ENCODE measurements around the gene HSP90B1.

Gene HSP90B1

DNA sequence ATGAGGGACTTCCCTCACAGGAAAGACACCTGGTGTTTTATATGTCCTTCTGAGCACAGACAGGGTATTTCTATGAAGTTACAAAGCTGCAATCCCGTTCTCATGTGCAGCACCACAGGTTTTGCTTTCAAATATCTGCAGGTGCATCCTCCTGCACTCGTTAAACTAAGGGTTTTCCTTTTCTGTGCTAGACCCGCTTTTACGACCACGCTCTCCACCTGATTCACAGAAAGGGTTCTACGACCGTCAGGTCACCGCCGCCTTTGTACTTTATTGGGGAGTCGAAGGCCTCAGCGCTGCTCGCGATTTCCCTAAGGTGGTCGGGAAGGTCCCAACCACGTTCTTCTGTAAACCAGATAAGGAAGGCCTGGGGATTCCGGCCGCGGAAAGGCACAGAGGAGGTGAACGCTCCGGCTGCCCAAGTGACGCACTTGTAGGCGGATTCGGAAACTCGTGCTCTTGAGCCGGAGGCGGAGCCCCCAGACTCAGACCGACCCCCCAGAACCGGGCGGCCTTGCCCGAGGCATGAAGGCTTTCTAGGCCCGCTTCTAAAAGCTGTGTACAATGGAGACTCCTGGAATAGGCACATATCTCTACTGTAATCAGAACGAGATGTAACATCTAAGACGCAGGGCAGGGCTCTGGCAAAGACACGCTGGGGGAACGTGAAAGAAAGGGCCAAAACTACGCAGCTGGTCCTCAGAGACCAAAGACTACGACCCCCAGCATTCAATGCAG is 995 bp upstream of the HSP90B1 start:
- peak; percentile 93 for DNase-seq (ENCODE audit: low spot score)
- TF ChIP-seq, protein P1, sequence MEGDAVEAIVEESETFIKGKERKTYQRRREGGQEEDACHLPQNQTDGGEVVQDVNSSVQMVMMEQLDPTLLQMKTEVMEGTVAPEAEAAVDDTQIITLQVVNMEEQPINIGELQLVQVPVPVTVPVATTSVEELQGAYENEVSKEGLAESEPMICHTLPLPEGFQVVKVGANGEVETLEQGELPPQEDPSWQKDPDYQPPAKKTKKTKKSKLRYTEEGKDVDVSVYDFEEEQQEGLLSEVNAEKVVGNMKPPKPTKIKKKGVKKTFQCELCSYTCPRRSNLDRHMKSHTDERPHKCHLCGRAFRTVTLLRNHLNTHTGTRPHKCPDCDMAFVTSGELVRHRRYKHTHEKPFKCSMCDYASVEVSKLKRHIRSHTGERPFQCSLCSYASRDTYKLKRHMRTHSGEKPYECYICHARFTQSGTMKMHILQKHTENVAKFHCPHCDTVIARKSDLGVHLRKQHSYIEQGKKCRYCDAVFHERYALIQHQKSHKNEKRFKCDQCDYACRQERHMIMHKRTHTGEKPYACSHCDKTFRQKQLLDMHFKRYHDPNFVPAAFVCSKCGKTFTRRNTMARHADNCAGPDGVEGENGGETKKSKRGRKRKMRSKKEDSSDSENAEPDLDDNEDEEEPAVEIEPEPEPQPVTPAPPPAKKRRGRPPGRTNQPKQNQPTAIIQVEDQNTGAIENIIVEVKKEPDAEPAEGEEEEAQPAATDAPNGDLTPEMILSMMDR (IDR thresholded peaks at IDR 0.05), result no peak
- peak overlapping the region; percentile 77 for H3K4me3 ChIP-seq

DNA sequence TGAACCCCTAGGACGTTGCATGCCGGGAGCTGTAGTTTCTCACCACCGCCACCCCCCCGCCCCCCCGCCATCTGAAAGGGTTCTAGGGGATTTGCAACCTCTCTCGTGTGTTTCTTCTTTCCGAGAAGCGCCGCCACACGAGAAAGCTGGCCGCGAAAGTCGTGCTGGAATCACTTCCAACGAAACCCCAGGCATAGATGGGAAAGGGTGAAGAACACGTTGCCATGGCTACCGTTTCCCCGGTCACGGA is 501 bp upstream of the HSP90B1 start:
- no peak for DNase-seq (ENCODE audit: low spot score)
- peak overlapping the region; percentile 94 to 95 for H3K27ac ChIP-seq
- TF ChIP-seq, protein P1 (IDR thresholded peaks at IDR 0.05), result no peak
- H3K4me3 ChIP-seq, result peak overlapping the region; percentile 77

More for the DNA sequence above, 995 bp upstream of the HSP90B1 start:
- H3K27ac ChIP-seq, result peak overlapping the region; percentile 94 to 95

DNA sequence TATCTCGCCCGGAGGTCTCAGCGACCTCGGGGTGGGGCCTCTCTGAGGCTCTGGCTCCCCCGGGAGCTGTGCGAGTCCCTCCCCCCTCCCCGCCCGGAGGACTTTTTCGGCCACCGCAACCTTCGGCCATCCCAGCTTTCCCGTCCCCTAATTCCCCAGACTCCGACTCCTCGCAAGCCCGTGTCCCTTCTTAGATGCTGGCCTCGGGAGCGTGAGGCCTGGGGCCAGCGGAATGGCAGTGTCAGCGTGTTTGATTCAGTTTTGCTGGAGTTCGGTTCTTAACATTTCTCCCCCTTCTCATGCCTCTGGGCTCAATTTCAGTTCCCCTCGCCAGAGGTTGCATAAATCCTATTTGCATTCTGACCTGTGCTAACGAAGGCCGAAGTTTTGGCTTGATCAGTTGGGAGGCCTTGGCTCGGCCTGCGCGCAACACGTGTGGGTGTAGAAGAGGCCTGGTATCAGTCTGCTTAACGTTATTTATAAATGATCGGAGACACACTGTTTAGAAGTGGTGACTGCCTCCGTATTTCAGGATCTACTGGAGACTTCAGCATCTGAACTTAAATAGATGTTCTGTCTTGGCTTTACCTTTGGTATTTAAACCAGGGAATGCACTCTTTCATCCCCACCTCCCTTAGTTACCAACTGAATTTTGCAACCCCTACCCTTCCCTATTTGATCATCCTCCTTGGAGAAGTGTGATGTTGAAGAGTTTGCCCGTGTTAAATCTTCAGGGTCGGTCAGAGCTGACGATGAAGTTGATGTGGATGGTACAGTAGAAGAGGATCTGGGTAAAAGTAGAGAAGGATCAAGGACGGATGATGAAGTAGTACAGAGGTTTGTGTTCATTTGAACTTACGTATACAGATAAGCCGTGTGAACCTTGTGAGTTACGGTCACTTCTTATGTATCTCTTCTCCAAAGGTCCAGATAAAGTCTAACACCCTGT is 851 bp downstream of the HSP90B1 start:
- Histone ChIP-seq H3K4me3 (peak overlapping the region; percentile 77), H3K27ac (peak overlapping the region; percentile 88 to 97)
- DNase-seq (ENCODE audit: low spot score), result peak; percentile 76
- TF ChIP-seq, protein P1 (IDR thresholded peaks at IDR 0.05), result no peak

DNA sequence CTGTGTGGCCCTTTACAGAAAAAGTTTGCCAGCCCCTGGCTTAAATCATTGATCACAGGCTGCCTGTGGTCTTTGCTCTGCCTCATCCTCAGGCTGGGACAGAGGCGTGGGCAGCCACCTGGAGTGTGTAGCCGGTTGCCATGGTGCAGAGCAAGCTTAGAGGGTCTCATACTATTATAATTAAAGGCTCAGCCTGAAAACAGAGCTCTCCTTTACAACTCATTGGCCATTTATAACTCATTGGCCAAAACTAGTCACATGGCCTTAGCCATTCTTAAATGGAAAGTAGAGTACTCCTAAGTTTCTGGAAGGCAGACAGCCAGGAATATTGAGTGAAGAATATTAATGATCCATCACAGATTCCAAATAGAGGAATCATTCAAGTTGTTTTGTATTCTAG is 3.0 kb downstream of the HSP90B1 start:
- Histone ChIP-seq H3K27ac (no peak overlapping the region), H3K4me3 (peak overlapping the region; percentile 77)
- TF ChIP-seq, protein P1 (IDR thresholded peaks at IDR 0.05), result no peak
- no peak for DNase-seq (ENCODE audit: low spot score)

DNA sequence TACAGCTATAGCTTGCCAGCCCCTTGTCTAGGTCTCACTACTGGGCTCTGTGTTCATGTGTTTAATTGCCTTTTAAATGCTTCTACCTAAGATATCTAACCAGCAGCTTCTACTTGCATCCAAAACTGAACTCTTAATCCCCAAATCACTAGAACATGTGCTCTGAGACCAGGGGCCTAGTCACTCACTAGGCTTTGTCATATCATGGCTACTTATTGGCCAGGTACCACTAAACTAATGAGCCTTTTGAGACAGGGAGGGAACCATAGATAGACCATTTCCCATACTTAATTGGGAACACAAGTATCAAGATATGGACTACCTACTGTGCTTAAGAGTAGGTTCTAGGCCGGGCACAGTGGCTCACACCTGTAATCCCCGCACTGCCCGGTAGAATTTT is 6.5 kb downstream of the HSP90B1 start:
- Histone ChIP-seq H3K27ac (no peak overlapping the region), H3K4me3 (no peak overlapping the region)
- TF ChIP-seq, protein P1 (IDR thresholded peaks at IDR 0.05), result no peak
- no peak for DNase-seq (ENCODE audit: low spot score)

DNA sequence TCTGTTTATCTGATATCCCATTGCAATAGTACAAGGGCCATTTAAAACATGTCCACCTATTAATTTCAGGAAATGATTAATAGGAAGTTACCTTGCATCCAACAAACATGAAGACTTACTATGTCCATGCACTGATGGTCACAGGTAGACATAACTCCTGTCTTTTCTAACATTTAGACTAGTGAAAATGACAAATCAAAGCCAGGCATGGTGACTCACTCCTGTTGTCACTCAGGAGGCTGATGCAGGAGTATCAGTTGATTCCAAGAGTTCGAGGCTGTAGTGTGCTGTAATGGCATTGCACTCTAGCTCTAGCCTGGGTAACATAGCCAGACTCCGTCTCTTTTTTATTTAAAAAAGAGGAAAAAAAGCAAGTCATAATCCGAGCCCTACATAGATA is 14.8 kb downstream of the HSP90B1 start:
- TF ChIP-seq, protein P1 (IDR thresholded peaks at IDR 0.05), result no peak
- no peak for DNase-seq (ENCODE audit: low spot score)
- no peak overlapping the region for H3K27ac ChIP-seq
- no peak overlapping the region for H3K4me3 ChIP-seq

All from coronary artery (tissue), 2 donors.